ENCODE data around the gene C1orf53. TPM values are rescaled to one million over a fixed set of nuclear protein-coding genes. Genes with fewer than 3 reads are reported as not detected.

Gene C1orf53
- total and polyA plus RNA-seq, 9 of the 15 experiments (the other 6 are each of a cell fraction or from before 2014, with no cell fraction given), result 0.31 to 3.2 (median 2.3) TPM

GRCh38 chr1:197909384-197909783 is 7.0 kb downstream of the C1orf53 start:
- no peaks in the 10 kb centered on the region for H3K9me1 ChIP-seq (ENCODE audit: control insufficient read depth, insufficient read depth, low read length)
- TF ChIP-seq GABPB1 (CRISPR knock-in tag; IDR thresholded peaks at IDR 0.05), result no peak
- H2AFZ ChIP-seq (ENCODE audit: low read depth, low read length), result no peak overlapping the region
- ATAC-seq (no peak), FAIRE-seq (no peak), DNase-seq (ENCODE audit: extremely low read depth in 1 of 4, low spot score in 3 of 4) (no peak)
- peaks cover 42 to 66% of the 10 kb centered on the region in 2 experiments for H3K27me3 ChIP-seq (ENCODE audit: control insufficient read depth in 2 of 2, insufficient read depth in 2 of 2, low read length in 2 of 2)
- POLR2A ChIA-PET, result interaction anchor here (0.7 kb wide), 1 partner anchor 14 kb away, joined by 4 read pairs; no protein-coding TSS in a partner anchor
- H3K9me3 ChIP-seq (replicated peaks; ENCODE audit: control insufficient read depth, insufficient read depth, low read depth, low read length), result no peaks in the 10 kb centered on the region
- peaks cover 0 to 16% of the 10 kb centered on the region in 2 experiments; a peak in 2 of 5 replicates for H3K4me1 ChIP-seq (replicated peaks in 1 of 2; ENCODE audit: control insufficient read depth in 2 of 2, insufficient read depth in 2 of 2, low read length in 2 of 2)
- H3K9ac ChIP-seq (ENCODE audit: insufficient read depth in 1 of 2, low read depth in 2 of 2, low read length in 2 of 2), result no peak overlapping the region
- no peaks in the 10 kb centered on the region for H3K79me2 ChIP-seq (ENCODE audit: control insufficient read depth, insufficient read depth, low read length)
- BruUV-seq (replicated peaks), result no TSS peak
- no peaks in the 10 kb centered on the region for H3K36me3 ChIP-seq (ENCODE audit: control insufficient read depth, insufficient read depth, low read length)
- intact Hi-C loops (cut with micrococcal nuclease), result no loop called here
- H3K4me3 ChIP-seq, result no peak overlapping the region
- CTCF ChIA-PET (ENCODE audit: low intra/inter-chr PET ratio), result no interaction called here
- H3K4me2 ChIP-seq (ENCODE audit: insufficient read depth, low read length), result no peak overlapping the region
- H4K20me1 ChIP-seq (replicated peaks; ENCODE audit: control insufficient read depth, insufficient read depth, low read length), result no peaks in the 10 kb centered on the region
- in situ Hi-C loops (cut with MboI), result no loop called here
- no peak overlapping the region for H3K27ac ChIP-seq (ENCODE audit: extremely low read depth, low read depth, low read length)
- WGBS (ENCODE audit: insufficient coverage, low coverage, missing lambda C conversion rate), result 24% methylated on average over 8 of the region's 8 CpGs

- Histone ChIP-seq H3K9me1 (ENCODE audit: control insufficient read depth, insufficient read depth, low read length) (no peaks in the 10 kb centered on the region), H3K4me2 (ENCODE audit: insufficient read depth, low read length) (no peak overlapping the region), H3K79me2 (ENCODE audit: control insufficient read depth, insufficient read depth, low read length) (no peaks in the 10 kb centered on the region), H3K9ac (ENCODE audit: insufficient read depth in 1 of 2, low read depth in 2 of 2, low read length in 2 of 2) (no peak overlapping the region), H3K4me3 (no peak overlapping the region), H3K27ac (ENCODE audit: extremely low read depth, low read depth, low read length) (no peak overlapping the region), H3K36me3 (ENCODE audit: control insufficient read depth, insufficient read depth, low read length) (no peaks in the 10 kb centered on the region), H3K9me3 (replicated peaks; ENCODE audit: control insufficient read depth, insufficient read depth, low read depth, low read length) (no peaks in the 10 kb centered on the region), H4K20me1 (replicated peaks; ENCODE audit: control insufficient read depth, insufficient read depth, low read length) (no peaks in the 10 kb centered on the region), H3K27me3 (ENCODE audit: control insufficient read depth in 2 of 2, insufficient read depth in 2 of 2, low read length in 2 of 2) (peaks cover 52 to 76% of the 10 kb centered on the region in 2 experiments), H3K4me1 (replicated peaks in 1 of 2; ENCODE audit: control insufficient read depth in 2 of 2, insufficient read depth in 2 of 2, low read length in 2 of 2) (peaks cover under 1 to 16% of the 10 kb centered on the region in 2 experiments; a peak in 3 of 5 replicates), H2AFZ (ENCODE audit: low read depth, low read length) (no peak overlapping the region)
- ChIA-PET CTCF (ENCODE audit: low intra/inter-chr PET ratio) (no interaction called here), POLR2A (interaction anchor here (0.7 to 1.2 kb wide), 2 partner anchors 15 to 371 kb away, joined by 4 read pairs; no protein-coding TSS in a partner anchor)
- BruUV-seq (replicated peaks), result no TSS peak
- ATAC-seq (no peak), DNase-seq (ENCODE audit: extremely low read depth in 1 of 4, low spot score in 3 of 4) (no peak), FAIRE-seq (no peak)
- WGBS (ENCODE audit: insufficient coverage, low coverage, missing lambda C conversion rate), result 48% methylated on average over 33 of the region's 37 CpGs
- in situ Hi-C loops (cut with MboI), result no loop called here
- intact Hi-C loops (cut with micrococcal nuclease), result no loop called here
- TF ChIP-seq HMBOX1 (IDR thresholded peaks at IDR 0.05), result 0 out of 2 replicates have a peak, but pooled peaks have one; percentile 16
- no peak for TF ChIP-seq ESRRA (IDR thresholded peaks at IDR 0.05; ENCODE audit: borderline replicate concordance, low read depth)
Measured at GRCh38 chr1:197910120-197910991, 7.9 kb downstream of the C1orf53 start.
